Esophagus muscularis mucosa (tissue), 4 donors: ENCODE measurements around the gene UNKL.

ENCODE experiments used
- EP300 ChIP-seq: sonication (generic); formaldehyde crosslinking; IDR thresholded peaks from one replicate; pipeline ENCODE4 v1.6.1; 2017; ENCODE audit warnings: antibody characterized with exemption
- POLR2A ChIP-seq: fragments of 450-650 bp; IDR thresholded peaks from one replicate; pipeline ENCODE4 v1.6.1; 2017; ENCODE audit warnings: antibody characterized with exemption, moderate library complexity, mild to moderate bottlenecking, low read depth
- POLR2AphosphoS5 ChIP-seq, 2 donors: sonication (generic); formaldehyde crosslinking; IDR thresholded peaks; one replicate each; pipeline ENCODE4 v1.6.1; 2017; ENCODE audit warnings: antibody characterized with exemption in 2 of 2
- TF ChIP-seq, protein P1 (sequence below), 3 experiments: fragments of 200-600 bp in 2 of 3; fragments of 450-650 bp in 1 of 3; sonication (generic) in 2 of 3; IDR thresholded peaks; one replicate each; pipeline ENCODE4 v1.5.1; 2017 to 2019; ENCODE audit warnings: antibody characterized with exemption in 3 of 3, mild to moderate bottlenecking in 2 of 3, moderate library complexity in 1 of 3

DNA sequence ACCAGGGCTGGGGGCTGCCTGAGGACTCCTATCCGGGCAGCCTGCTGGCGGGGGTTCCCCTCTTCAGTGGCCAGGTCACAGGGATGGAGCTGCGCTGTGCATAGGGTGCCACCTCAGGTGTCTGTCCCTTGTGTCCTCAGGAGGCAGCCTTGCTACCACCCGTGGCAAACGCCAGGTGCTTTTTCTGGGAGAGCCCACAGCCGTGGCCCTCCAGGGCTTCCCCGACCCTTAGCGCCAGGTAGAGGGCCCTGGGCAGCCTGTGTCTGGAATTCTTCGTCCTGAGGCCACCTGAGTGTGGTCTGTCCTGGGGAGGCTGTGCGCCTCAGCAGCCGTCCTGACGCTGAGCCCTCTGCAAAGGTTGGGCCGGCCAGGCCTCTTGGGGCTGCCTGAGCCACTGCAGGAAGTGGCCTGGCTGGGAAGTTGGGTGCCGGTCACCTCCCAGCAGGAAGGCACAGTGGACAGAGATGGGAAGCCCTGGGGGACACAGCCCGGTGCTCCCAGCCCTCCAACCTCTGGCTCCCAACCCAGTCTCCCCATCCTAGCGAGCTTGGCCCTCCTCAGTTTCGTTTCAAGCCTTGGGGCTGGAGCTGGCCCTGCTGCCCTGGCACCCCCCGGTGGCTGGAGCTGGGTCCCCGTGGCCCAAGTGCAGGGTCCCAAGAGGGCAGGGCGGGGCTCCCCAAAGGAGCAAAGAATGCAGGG lies 88.7 kb downstream of the UNKL start:
- TF ChIP-seq POLR2A: no peak
- TF ChIP-seq, protein P1, sequence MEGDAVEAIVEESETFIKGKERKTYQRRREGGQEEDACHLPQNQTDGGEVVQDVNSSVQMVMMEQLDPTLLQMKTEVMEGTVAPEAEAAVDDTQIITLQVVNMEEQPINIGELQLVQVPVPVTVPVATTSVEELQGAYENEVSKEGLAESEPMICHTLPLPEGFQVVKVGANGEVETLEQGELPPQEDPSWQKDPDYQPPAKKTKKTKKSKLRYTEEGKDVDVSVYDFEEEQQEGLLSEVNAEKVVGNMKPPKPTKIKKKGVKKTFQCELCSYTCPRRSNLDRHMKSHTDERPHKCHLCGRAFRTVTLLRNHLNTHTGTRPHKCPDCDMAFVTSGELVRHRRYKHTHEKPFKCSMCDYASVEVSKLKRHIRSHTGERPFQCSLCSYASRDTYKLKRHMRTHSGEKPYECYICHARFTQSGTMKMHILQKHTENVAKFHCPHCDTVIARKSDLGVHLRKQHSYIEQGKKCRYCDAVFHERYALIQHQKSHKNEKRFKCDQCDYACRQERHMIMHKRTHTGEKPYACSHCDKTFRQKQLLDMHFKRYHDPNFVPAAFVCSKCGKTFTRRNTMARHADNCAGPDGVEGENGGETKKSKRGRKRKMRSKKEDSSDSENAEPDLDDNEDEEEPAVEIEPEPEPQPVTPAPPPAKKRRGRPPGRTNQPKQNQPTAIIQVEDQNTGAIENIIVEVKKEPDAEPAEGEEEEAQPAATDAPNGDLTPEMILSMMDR (IDR thresholded peaks at IDR 0.05): no peak
- no peak for TF ChIP-seq POLR2AphosphoS5 (IDR thresholded peaks at IDR 0.05)
- no peak for TF ChIP-seq EP300
